A673 (cell line): ENCODE results near the gene ERFE. TPM values are rescaled to one million over a fixed set of nuclear protein-coding genes. Genes with fewer than 3 reads are reported as not detected.

Experiments
- BruUV-seq: library from RNA; stranded (reverse); fragments of 400-500 nt; replicated peaks from 2 replicates; lab custom pipeline; 2021; lab: Mats Ljungman, UMichigan
- CTCF ChIA-PET: fragments of 300-600 bp; sonication (Branson Sonifier 250); formaldehyde crosslinking; loops from one replicate; lab custom pipeline; 2022; ENCODE audit warnings: antibody characterized with exemption; lab: Charles Lee
- POLR2A ChIA-PET: fragments of 300-600 bp; sonication (Branson Sonifier 250); formaldehyde crosslinking; loops from one replicate; lab custom pipeline; 2022; ENCODE audit warnings: antibody characterized with exemption; ENCODE audit not compliant: low non-redundant PET; lab: Charles Lee
- DNase-seq: peaks from one replicate; pipeline ENCODE4 v3.0.0-alpha.2; 2015; ENCODE audit warnings: low spot score
- H3K27ac ChIP-seq: fragments of 200-600 bp; sonication (generic); 2 replicates; pipeline ENCODE4 v1.5.1; 2016; ENCODE audit warnings: mixed run types, low read depth, mild to moderate bottlenecking, mixed read lengths, antibody characterized with exemption, low read length; ENCODE audit not compliant: poor library complexity, severe bottlenecking
- H3K27me3 ChIP-seq: fragments of 200-600 bp; sonication (generic); replicated peaks from 2 replicates; pipeline ENCODE4 v1.6.1; 2017; ENCODE audit warnings: mixed run types, low read depth, mild to moderate bottlenecking, mixed read lengths, antibody characterized with exemption, low read length; ENCODE audit not compliant: insufficient read depth, poor library complexity
- H3K36me3 ChIP-seq: fragments of 200-600 bp; sonication (generic); 2 replicates; pipeline ENCODE4 v1.6.1; 2016; ENCODE audit warnings: mixed run types, mild to moderate bottlenecking, mixed read lengths, antibody characterized with exemption, low read length; ENCODE audit not compliant: insufficient read depth, poor library complexity, severe bottlenecking
- H3K4me1 ChIP-seq: fragments of 200-600 bp; sonication (generic); 2 replicates; pipeline ENCODE4 v1.6.1; 2017; ENCODE audit warnings: mixed run types, mild to moderate bottlenecking, mixed read lengths, antibody characterized with exemption, low read length; ENCODE audit not compliant: insufficient read depth, poor library complexity, severe bottlenecking
- H3K4me3 ChIP-seq: fragments of 200-600 bp; sonication (generic); 2 replicates; pipeline ENCODE4 v1.5.1; 2016; ENCODE audit warnings: low read depth, mixed run types, mild to moderate bottlenecking, mixed read lengths, low read length; ENCODE audit not compliant: poor library complexity, severe bottlenecking
- H3K9me3 ChIP-seq: fragments of 200-600 bp; sonication (generic); 2 replicates; pipeline ENCODE4 v1.6.1; 2016; ENCODE audit warnings: mixed run types, low read depth, mild to moderate bottlenecking, mixed read lengths, antibody characterized with exemption, low read length; ENCODE audit not compliant: poor library complexity, severe bottlenecking
- EZH2 ChIP-seq: fragments of 200-600 bp; sonication (generic); IDR thresholded peaks from 2 replicates; pipeline ENCODE4 v1.6.1; 2017; ENCODE audit warnings: borderline replicate concordance, low read depth, mild to moderate bottlenecking, mixed read lengths, antibody characterized with exemption, low read length; ENCODE audit not compliant: poor library complexity, severe bottlenecking
- intact Hi-C: fragments of 100-400 bp; cut with micrococcal nuclease; formaldehyde crosslinking; loops from one replicate; pipeline ENCODE4 v1.10.0; 2022; ENCODE audit not compliant: unreplicated experiment
- total RNA-seq: library from RNA; stranded (reverse); gene quantifications from 2 replicates; pipeline ENCODE4 v1.2.3, GENCODE V29; 2021
- TF ChIP-seq, protein P1 (sequence below): fragments of 300-800, 200-600 bp; sonication (generic); conservative IDR thresholded peaks from 2 replicates; pipeline ENCODE4 v1.5.1; 2017; ENCODE audit warnings: low read depth, mild to moderate bottlenecking, antibody characterized with exemption, low read length, moderate library complexity, mixed read lengths

ERFE gene
- total RNA-seq, 1 experiment from 2014 or later: 6.1 TPM

DNA sequence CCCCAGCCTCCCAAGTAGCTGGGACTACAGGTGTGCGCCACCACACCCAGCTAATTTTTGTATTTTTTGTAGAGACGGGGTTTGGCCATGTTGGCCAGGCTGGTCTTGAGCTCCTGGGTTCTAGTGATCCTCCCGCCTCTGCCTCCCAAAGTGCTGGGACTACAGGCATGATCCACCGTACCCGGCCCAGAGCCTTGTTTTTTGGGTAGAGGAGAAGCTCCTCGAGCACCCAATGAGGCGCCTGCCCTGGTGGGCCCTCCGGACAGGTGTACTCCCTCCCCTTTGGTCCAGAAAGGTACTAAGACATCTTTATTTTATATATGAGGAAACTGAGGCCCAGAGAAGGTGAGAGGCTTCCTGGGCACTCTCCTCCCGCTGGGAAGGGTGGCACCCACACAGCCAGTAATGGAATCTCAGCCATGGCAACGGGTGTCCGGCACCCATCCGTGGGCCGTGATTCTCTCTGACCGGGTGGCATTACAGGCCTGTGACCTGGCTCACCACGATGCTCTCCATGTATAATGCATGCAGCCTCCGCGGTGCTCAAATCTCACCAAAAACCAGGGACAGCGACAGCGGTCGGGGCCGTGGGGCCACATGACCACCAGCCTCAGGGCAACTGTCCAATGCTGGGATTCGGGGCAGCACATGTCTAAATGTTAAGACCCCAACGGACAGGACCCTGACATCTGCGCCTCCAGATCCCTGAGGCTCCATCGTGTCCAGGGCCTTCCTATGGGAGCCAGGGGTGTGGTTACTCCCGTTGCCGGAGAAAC is 37.1 kb upstream of the ERFE start:
- BruUV-seq: no TSS peak
- intact Hi-C loops: no loop called here

DNA sequence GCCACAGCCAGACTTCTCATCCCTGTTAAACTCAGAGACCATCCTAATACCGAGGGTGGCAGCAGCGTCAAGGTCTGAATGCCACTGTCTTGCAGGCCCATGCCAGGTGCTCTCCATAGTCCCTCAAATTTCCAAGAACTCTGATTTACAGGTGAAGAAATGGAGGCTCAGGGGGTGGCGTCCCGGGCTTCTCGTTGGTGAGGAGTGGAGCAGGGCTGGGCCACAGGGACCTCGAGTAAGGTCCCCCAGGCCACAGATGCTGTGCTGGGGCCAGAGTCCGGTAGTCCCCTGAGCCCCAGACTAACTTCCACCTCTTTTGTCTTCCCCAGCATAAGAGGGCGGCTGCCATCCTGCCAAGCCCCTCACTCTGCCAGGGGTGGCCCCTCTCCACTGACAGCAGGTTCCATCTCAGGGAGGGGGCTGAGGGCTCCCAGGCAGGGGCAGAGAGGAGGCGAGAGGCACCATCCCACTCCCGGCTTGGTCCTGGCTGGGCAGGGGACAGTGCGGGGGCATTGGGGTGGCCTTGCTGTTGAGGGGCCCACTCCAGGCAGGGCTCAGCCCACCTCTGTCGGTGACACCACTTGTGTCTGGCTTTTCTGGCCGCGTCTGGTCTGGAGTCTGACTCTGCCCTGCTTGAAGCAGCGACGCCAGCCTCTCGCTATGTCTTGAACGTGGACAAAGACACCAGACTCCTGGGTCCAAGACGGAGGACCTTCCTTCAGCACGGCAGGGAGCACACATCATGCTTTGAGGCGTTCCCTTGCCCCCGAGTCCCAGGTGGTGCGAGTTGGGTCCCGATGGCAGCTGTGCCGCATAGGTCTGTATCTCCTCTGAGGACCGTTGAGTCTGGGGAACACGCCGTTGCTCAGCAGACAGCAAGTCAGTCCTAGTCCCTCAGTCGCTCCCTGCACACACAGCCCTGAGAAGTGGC is 36.2 kb upstream of the ERFE start:
- no peak overlapping the region for H3K27ac ChIP-seq
- no peak for DNase-seq
- no peaks in the 10 kb centered on the region for H3K27me3 ChIP-seq
- no TSS peak for BruUV-seq
- no peaks in the 10 kb centered on the region for H3K36me3 ChIP-seq
- H3K4me3 ChIP-seq: no peak overlapping the region
- intact Hi-C loops: no loop called here
- CTCF ChIA-PET: no interaction called here
- TF ChIP-seq, protein P1, sequence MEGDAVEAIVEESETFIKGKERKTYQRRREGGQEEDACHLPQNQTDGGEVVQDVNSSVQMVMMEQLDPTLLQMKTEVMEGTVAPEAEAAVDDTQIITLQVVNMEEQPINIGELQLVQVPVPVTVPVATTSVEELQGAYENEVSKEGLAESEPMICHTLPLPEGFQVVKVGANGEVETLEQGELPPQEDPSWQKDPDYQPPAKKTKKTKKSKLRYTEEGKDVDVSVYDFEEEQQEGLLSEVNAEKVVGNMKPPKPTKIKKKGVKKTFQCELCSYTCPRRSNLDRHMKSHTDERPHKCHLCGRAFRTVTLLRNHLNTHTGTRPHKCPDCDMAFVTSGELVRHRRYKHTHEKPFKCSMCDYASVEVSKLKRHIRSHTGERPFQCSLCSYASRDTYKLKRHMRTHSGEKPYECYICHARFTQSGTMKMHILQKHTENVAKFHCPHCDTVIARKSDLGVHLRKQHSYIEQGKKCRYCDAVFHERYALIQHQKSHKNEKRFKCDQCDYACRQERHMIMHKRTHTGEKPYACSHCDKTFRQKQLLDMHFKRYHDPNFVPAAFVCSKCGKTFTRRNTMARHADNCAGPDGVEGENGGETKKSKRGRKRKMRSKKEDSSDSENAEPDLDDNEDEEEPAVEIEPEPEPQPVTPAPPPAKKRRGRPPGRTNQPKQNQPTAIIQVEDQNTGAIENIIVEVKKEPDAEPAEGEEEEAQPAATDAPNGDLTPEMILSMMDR: no peak
- TF ChIP-seq EZH2: no peak
- no peaks in the 10 kb centered on the region for H3K9me3 ChIP-seq
- POLR2A ChIA-PET: no interaction called here
- H3K4me1 ChIP-seq: no peaks in the 10 kb centered on the region

More for the DNA sequence above, 37.1 kb upstream of the ERFE start:
- no peaks in the 10 kb centered on the region for H3K27me3 ChIP-seq
- CTCF ChIA-PET: no interaction called here
- POLR2A ChIA-PET: no interaction called here
- no peak for TF ChIP-seq EZH2
- TF ChIP-seq, protein P1: no peak
- H3K4me3 ChIP-seq: no peak overlapping the region
- no peaks in the 10 kb centered on the region for H3K9me3 ChIP-seq
- no peaks in the 10 kb centered on the region for H3K36me3 ChIP-seq
- H3K4me1 ChIP-seq: no peaks in the 10 kb centered on the region
- DNase-seq: no peak
- no peak overlapping the region for H3K27ac ChIP-seq

DNA sequence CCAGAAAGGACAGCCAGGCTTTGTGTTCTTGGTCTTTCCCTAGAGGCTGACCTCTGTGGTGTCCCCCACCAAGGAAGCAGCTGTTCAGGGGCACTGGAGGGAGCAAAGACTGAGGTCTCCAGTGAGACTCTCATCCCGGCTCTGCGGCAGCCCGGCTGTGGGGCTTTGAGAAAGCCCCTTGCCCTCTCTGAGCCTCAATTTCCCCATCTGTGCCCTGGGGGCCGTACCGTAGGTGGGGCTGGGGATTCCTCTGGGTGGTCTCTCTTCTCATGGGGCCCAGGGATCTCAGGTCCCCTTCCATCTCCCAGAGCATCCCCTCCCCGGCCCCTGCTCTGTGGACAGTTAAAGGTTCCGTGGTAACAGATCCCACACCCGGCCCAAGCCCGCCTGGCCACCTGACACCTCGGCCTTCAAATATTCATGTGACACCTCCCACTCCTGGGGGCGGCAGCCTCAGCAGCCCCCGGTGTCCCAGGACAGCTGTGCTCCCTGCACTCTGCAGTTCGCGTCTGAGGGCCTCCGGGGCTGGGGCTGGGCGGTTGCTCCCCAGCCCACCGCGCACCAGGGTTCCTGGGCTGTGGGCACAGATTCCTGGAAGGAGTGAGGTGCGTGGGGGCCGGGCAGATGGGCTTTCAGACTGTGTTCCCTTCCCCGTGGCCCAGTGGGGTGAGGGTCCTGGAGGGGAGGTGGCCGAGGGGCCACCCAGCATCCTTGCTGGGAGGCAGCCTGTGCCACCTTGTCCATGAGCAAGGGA is 35.4 kb upstream of the ERFE start:
- no peak for TF ChIP-seq EZH2
- TF ChIP-seq, protein P1: no peak
- DNase-seq: no peak
- POLR2A ChIA-PET: no interaction called here

More for the DNA sequence above, 35.4 kb upstream of the ERFE start:
- intact Hi-C loops: no loop called here
- Histone ChIP-seq H3K36me3 (no peaks in the 10 kb centered on the region), H3K9me3 (no peaks in the 10 kb centered on the region), H3K4me1 (no peaks in the 10 kb centered on the region), H3K4me3 (no peak overlapping the region), H3K27ac (no peak overlapping the region), H3K27me3 (no peaks in the 10 kb centered on the region)
- no TSS peak for BruUV-seq
- CTCF ChIA-PET: no interaction called here
